Hepatocyte (in vitro differentiated cells): ENCODE data around the gene HSPA4. TPM values are rescaled to one million over a fixed set of nuclear protein-coding genes. Genes with fewer than 3 reads are reported as not detected.
"Not testable (repeated sequence)": the region's sequence is repeated elsewhere in the genome, so short reads cannot be mapped to it uniquely, and the experiment has no call there.

Source experiments
- DNase-seq: peaks from one replicate; pipeline ENCODE4 v3.0.0-alpha.2; 2016; ENCODE audit warnings: low spot score
- H2AFZ ChIP-seq: fragments of 200-600 bp; sonication (generic); 2 replicates; pipeline ENCODE4 v1.6.0; 2016; ENCODE audit warnings: antibody characterized with exemption, mild to moderate bottlenecking
- H3K27ac ChIP-seq: fragments of 200-600 bp; sonication (generic); 2 replicates; pipeline ENCODE4 v1.5.1; 2016; ENCODE audit warnings: mild to moderate bottlenecking
- H3K27me3 ChIP-seq: fragments of 200-600 bp; sonication (generic); 2 replicates; pipeline ENCODE4 v1.6.1; 2016
- H3K36me3 ChIP-seq: fragments of 200-600 bp; sonication (generic); replicated peaks from 2 replicates; pipeline ENCODE4 v1.5.1; 2016; ENCODE audit warnings: low read depth; ENCODE audit not compliant: insufficient read depth
- H3K4me1 ChIP-seq: fragments of 200-600 bp; sonication (generic); 2 replicates; pipeline ENCODE4 v1.5.1; 2016; ENCODE audit warnings: mild to moderate bottlenecking, moderate library complexity; ENCODE audit not compliant: insufficient read depth
- H3K4me2 ChIP-seq: fragments of 200-600 bp; sonication (generic); 2 replicates; pipeline ENCODE4 v1.6.0; 2016
- H3K4me3 ChIP-seq: fragments of 200-600 bp; sonication (generic); 2 replicates; pipeline ENCODE4 v1.5.1; 2016; ENCODE audit warnings: mild to moderate bottlenecking
- H3K79me2 ChIP-seq: fragments of 200-600 bp; sonication (generic); 2 replicates; pipeline ENCODE4 v1.6.0; 2017; ENCODE audit warnings: mild to moderate bottlenecking
- H3K9me2 ChIP-seq: fragments of 200-600 bp; sonication (generic); replicated peaks from 2 replicates; pipeline ENCODE4 v1.6.0; 2017; ENCODE audit warnings: mild to moderate bottlenecking; ENCODE audit not compliant: insufficient read depth
- H3K9me3 ChIP-seq: fragments of 200-600 bp; sonication (generic); 2 replicates; pipeline ENCODE4 v1.5.1; 2016; ENCODE audit warnings: low read depth, mild to moderate bottlenecking
- H4K20me1 ChIP-seq: fragments of 200-600 bp; sonication (generic); 2 replicates; pipeline ENCODE4 v1.6.0; 2016; ENCODE audit warnings: mild to moderate bottlenecking; ENCODE audit not compliant: insufficient read depth, poor library complexity, severe bottlenecking
- CTCF ChIP-seq: fragments of 200-600 bp; sonication (generic); IDR thresholded peaks from 2 replicates; pipeline ENCODE4 v1.5.1; 2016; ENCODE audit warnings: antibody characterized with exemption, mild to moderate bottlenecking; ENCODE audit not compliant: poor library complexity
- EZH2 ChIP-seq: fragments of 200-600 bp; sonication (generic); IDR thresholded peaks from 2 replicates; pipeline ENCODE4 v1.6.1; 2016; ENCODE audit warnings: antibody characterized with exemption, mild to moderate bottlenecking, borderline replicate concordance
- EZH2phosphoT487 ChIP-seq: fragments of 200-600 bp; sonication (generic); IDR thresholded peaks from one replicate; pipeline ENCODE4 v1.6.1; 2018; ENCODE audit warnings: antibody characterized with exemption, mild to moderate bottlenecking, low read depth, moderate library complexity; ENCODE audit not compliant: unreplicated experiment, severe bottlenecking
- WGBS: methylation state at CpG from one replicate; pipeline ENCODE4 v1.1.6; 2016; ENCODE audit warnings: low lambda C conversion rate; ENCODE audit errors: missing lambda C conversion rate; 5-methylcytosine and 5-hydroxymethylcytosine counted together
- polyA plus RNA-seq: library from polyadenylated mRNA; unstranded; fragments of >200 nt; fragmentation: Nextera tagmentation; extraction: Ambion mirVana; gene quantifications from 2 replicates; pipeline ENCODE4 v1.2.1, GENCODE V29; 2016
- total RNA-seq: library from RNA; depleted of rRNA; stranded (reverse); fragments of >200 nt; gene quantifications from 2 replicates; pipeline ENCODE4 v1.2.3, GENCODE V29; 2014

HSPA4 gene
- total and polyA plus RNA-seq, 2 experiments from 2014 or later, result 87.1 to 110 TPM

DNA sequence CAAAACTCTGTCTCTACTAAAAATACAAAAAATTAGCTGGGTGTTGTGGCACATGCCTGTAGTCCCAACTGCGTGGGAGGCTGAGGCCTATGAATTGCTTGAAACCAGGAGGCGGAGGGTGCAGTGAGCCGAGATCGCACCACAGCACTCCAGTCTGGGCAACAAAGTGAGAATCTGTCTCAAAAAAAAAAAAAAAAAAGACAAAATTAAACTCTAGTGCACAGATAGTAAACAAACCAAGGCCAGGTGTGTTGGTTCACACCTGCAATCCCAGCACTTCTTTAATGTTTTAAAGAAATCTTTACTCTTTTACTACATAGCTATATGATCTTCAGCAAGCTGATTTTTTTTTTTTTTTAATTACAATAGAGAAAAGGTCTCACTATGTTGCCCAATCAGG lies 33.8 kb upstream of the HSPA4 start:
- no peak overlapping the region for H3K27ac ChIP-seq

DNA sequence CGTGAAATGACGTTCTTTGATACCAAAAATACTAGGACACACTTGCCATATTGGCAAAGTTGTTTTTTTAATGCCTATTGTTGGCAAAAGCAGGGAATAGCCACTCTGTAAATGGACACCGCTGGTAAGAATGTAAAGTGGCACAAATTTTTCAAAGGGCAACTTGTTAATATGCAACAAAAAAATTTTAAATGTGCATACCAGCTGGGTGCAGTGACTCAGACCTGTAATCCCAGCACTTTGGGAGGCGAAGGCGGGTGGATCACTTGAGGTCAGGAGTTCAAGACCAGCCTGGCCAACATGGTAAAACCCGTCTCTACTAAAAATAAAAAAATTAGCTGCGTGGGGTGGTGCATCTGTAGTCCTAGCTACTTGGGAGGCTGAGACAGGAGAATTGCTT lies 32.3 kb upstream of the HSPA4 start:
- not testable (repeated sequence) for H3K27me3 ChIP-seq
- whole genome bisulfite sequencing, result 89% methylated on average over 7 of the region's 7 CpGs
- peaks cover 85% of the 10 kb centered on the region for H3K79me2 ChIP-seq

More for the DNA sequence above, 33.8 kb upstream of the HSPA4 start:
- TF ChIP-seq CTCF (no peak), EZH2phosphoT487 (no peak), EZH2 (no peak)
- H3K36me3 ChIP-seq, result no peaks in the 10 kb centered on the region
- H3K9me3 ChIP-seq, result no peaks in the 10 kb centered on the region
- H3K79me2 ChIP-seq, result peaks cover 85% of the 10 kb centered on the region
- no peak overlapping the region for H3K4me3 ChIP-seq
- H3K27me3 ChIP-seq, result no peaks in the 10 kb centered on the region
- no peaks in the 10 kb centered on the region for H3K9me2 ChIP-seq
- no peak for DNase-seq
- WGBS, result 100% methylated on average over 4 of the region's 4 CpGs
- H3K4me2 ChIP-seq, result no peak overlapping the region
- H4K20me1 ChIP-seq, result no peaks in the 10 kb centered on the region
- no peak overlapping the region for H2AFZ ChIP-seq
- no peaks in the 10 kb centered on the region for H3K4me1 ChIP-seq

GRCh38 chr5:133025804-133026663 lies 25.8 kb upstream of the HSPA4 start, which contains the start of gene ZCCHC10:
TSS of gene ZCCHC10 (minus strand) at chr5:133026549. CDS start at chr5:133026537, 12 bp downstream.
- TF ChIP-seq EZH2phosphoT487, result no peak
- no peak for TF ChIP-seq EZH2
- no peak for TF ChIP-seq CTCF
- 1% methylated on average over 53 of the region's 53 CpGs for WGBS
- peak within 1 kb of the TSS; percentile 78 for H2AFZ ChIP-seq

More for the DNA sequence above, 32.3 kb upstream of the HSPA4 start:
- not testable (repeated sequence) for H3K4me1 ChIP-seq, H4K20me1 ChIP-seq, H3K9me3 ChIP-seq, H3K4me2 ChIP-seq, H3K27ac ChIP-seq, DNase-seq, H3K4me3 ChIP-seq, H3K36me3 ChIP-seq, H3K9me2 ChIP-seq, H2AFZ ChIP-seq

GRCh38 chr5:133026664-133027153 lies 25.1 kb upstream of the HSPA4 start:
- Histone ChIP-seq H3K27me3 (no peaks in the 10 kb centered on the region), H4K20me1 (no peaks in the 10 kb centered on the region), H2AFZ (peak overlapping the region; percentile 75), H3K4me1 (peaks cover 9% of the 10 kb centered on the region), H3K27ac (peak overlapping the region; percentile 83), H3K9me2 (no peaks in the 10 kb centered on the region), H3K4me2 (peak overlapping the region; percentile 70), H3K4me3 (peak overlapping the region; percentile 10), H3K9me3 (no peaks in the 10 kb centered on the region), H3K36me3 (no peaks in the 10 kb centered on the region), H3K79me2 (peaks cover 35% of the 10 kb centered on the region)
- no peak for DNase-seq
- TF ChIP-seq EZH2, result no peak
- 23% methylated on average over 8 of the region's 15 CpGs for WGBS

More at GRCh38 chr5:133025804-133026663, 25.8 kb upstream of the HSPA4 start, which contains the start of gene ZCCHC10:
- H3K9me3 ChIP-seq, result no peaks in the 10 kb centered on the region
- peaks cover 42% of the 10 kb centered on the region for H3K79me2 ChIP-seq
- H3K9me2 ChIP-seq, result no peaks in the 10 kb centered on the region
- no peaks in the 10 kb centered on the region for H4K20me1 ChIP-seq
- peak within 1 kb of the TSS; percentile 87 for H3K4me2 ChIP-seq
- peak within 1 kb of the TSS; percentile 72 for H3K4me3 ChIP-seq
- peak within 1 kb of the TSS; percentile 97 for H3K27ac ChIP-seq
- peaks cover 9% of the 10 kb centered on the region for H3K4me1 ChIP-seq
- DNase-seq, result peak; percentile 98
- no peaks in the 10 kb centered on the region for H3K27me3 ChIP-seq
- no peaks in the 10 kb centered on the region for H3K36me3 ChIP-seq
